Stimulated activated naive B cell treated with anti-CD40 and anti-IgM and Interleukin-4, amounts not matched to agents 10 μg/mL and 1 μg/mL and 100 μg/mL, for 72 hours (primary cell): ENCODE measurements around the gene CARMIL1.

ENCODE experiments used
- ATAC-seq, 2 donors: fragments of 150-1000 bp; cut with Tn5 transposase; replicated peaks; 2 replicates each; pipeline ENCODE4 v1.10.0; 2021; ENCODE audit warnings: moderate library complexity in 1 of 2
- DNase-seq: peaks from one replicate; pipeline ENCODE4 v3.0.0; 2021
- H3K27ac Mint-ChIP-seq: one replicate; pipeline ENCODE4 v1.8.0; 2022; ENCODE audit warnings: mild to moderate bottlenecking, mixed read lengths
- H3K27me3 Mint-ChIP-seq, 2 donors: one replicate each; pipeline ENCODE4 v1.8.0; 2022; ENCODE audit warnings: mixed read lengths in 2 of 2
- H3K36me3 Mint-ChIP-seq, 2 donors: one replicate each; pipeline ENCODE4 v1.8.0; 2022; ENCODE audit warnings: mixed read lengths in 2 of 2, mild to moderate bottlenecking in 1 of 2
- H3K4me1 Mint-ChIP-seq, 2 donors: one replicate each; pipeline ENCODE4 v1.8.0; 2022; ENCODE audit warnings: mixed read lengths in 2 of 2, mild to moderate bottlenecking in 1 of 2
- H3K4me3 Mint-ChIP-seq, 2 donors: one replicate each; pipeline ENCODE4 v1.8.0; 2022; ENCODE audit warnings: mild to moderate bottlenecking in 2 of 2, mixed read lengths in 2 of 2, moderate library complexity in 1 of 2
- H3K9me3 Mint-ChIP-seq, 2 donors: one replicate each; pipeline ENCODE4 v1.8.0; 2022; ENCODE audit warnings: mixed read lengths in 2 of 2, mild to moderate bottlenecking in 1 of 2

CARMIL1 gene

GRCh38 chr6:25462235-25462897, 183.2 kb downstream of the CARMIL1 start:
- DNase-seq (no peak), ATAC-seq (no peak)
- H3K4me1 Mint-ChIP-seq: peaks cover 0 to 5% of the 10 kb centered on the region in 2 donors
- H3K36me3 Mint-ChIP-seq: peaks cover 3% of the 10 kb centered on the region in 2 donors
- peaks cover 0 to 1% of the 10 kb centered on the region in 2 donors for H3K9me3 Mint-ChIP-seq
- no peak overlapping the region for H3K4me3 Mint-ChIP-seq
- H3K27me3 Mint-ChIP-seq: no peaks in the 10 kb centered on the region
- H3K27ac Mint-ChIP-seq: no peak overlapping the region

GRCh38 chr6:25463441-25463840, 184.3 kb downstream of the CARMIL1 start:
- Mint-ChIP-seq H3K4me1 (peaks cover 0 to 5% of the 10 kb centered on the region in 2 donors), H3K36me3 (peaks cover 3% of the 10 kb centered on the region in 2 donors), H3K9me3 (peaks cover 0 to 1% of the 10 kb centered on the region in 2 donors), H3K27me3 (no peaks in the 10 kb centered on the region), H3K4me3 (no peak overlapping the region), H3K27ac (no peak overlapping the region)
- DNase-seq (no peak), ATAC-seq (no peak)

- Mint-ChIP-seq H3K27me3 (no peaks in the 10 kb centered on the region), H3K9me3 (peaks cover 0 to 1% of the 10 kb centered on the region in 2 donors), H3K4me3 (no peak overlapping the region), H3K4me1 (peaks cover 0 to 5% of the 10 kb centered on the region in 2 donors), H3K36me3 (peaks cover 3% of the 10 kb centered on the region in 2 donors), H3K27ac (no peak overlapping the region)
- ATAC-seq (no peak), DNase-seq (no peak)
These were observed 185.1 kb downstream of the CARMIL1 start for GRCh38 chr6:25464225-25464624.

- Mint-ChIP-seq H3K27ac (no peak overlapping the region), H3K4me1 (peaks cover 0 to 5% of the 10 kb centered on the region in 2 donors), H3K36me3 (peaks cover 3% of the 10 kb centered on the region in 2 donors), H3K27me3 (no peaks in the 10 kb centered on the region), H3K4me3 (no peak overlapping the region), H3K9me3 (peaks cover 0 to 1% of the 10 kb centered on the region in 2 donors)
- ATAC-seq (no peak), DNase-seq (no peak)
These were observed 186.8 kb downstream of the CARMIL1 start for GRCh38 chr6:25465941-25466340.

GRCh38 chr6:25468881-25469280, 189.7 kb downstream of the CARMIL1 start:
- DNase-seq (no peak), ATAC-seq (no peak)
- H3K27ac Mint-ChIP-seq: no peak overlapping the region
- H3K4me1 Mint-ChIP-seq: peaks cover 0 to 5% of the 10 kb centered on the region in 2 donors
- H3K9me3 Mint-ChIP-seq: peaks cover 0 to 1% of the 10 kb centered on the region in 2 donors
- H3K27me3 Mint-ChIP-seq: no peaks in the 10 kb centered on the region
- peaks cover 0 to 3% of the 10 kb centered on the region in 2 donors for H3K36me3 Mint-ChIP-seq
- no peak overlapping the region for H3K4me3 Mint-ChIP-seq

GRCh38 chr6:25469797-25470388, 190.7 kb downstream of the CARMIL1 start:
- no peak overlapping the region for H3K4me3 Mint-ChIP-seq
- no peak for ATAC-seq
- H3K4me1 Mint-ChIP-seq: peaks cover 3 to 11% of the 10 kb centered on the region in 2 donors
- peaks cover 0 to 6% of the 10 kb centered on the region in 2 donors for H3K36me3 Mint-ChIP-seq
- DNase-seq: no peak
- no peaks in the 10 kb centered on the region for H3K27me3 Mint-ChIP-seq
- no peak overlapping the region for H3K27ac Mint-ChIP-seq
- H3K9me3 Mint-ChIP-seq: peaks cover 0 to 1% of the 10 kb centered on the region in 2 donors

GRCh38 chr6:25472306-25472705, 193.1 kb downstream of the CARMIL1 start:
- Mint-ChIP-seq H3K36me3 (peaks cover 0 to 7% of the 10 kb centered on the region in 2 donors), H3K27ac (no peak overlapping the region), H3K4me3 (no peak overlapping the region), H3K4me1 (peaks cover 3 to 9% of the 10 kb centered on the region in 2 donors), H3K9me3 (no peaks in the 10 kb centered on the region), H3K27me3 (no peaks in the 10 kb centered on the region)
- no peak for ATAC-seq
- DNase-seq: no peak

GRCh38 chr6:25472906-25473305, 193.7 kb downstream of the CARMIL1 start:
- no peak for ATAC-seq
- Mint-ChIP-seq H3K27me3 (no peaks in the 10 kb centered on the region), H3K36me3 (peaks cover 0 to 7% of the 10 kb centered on the region in 2 donors), H3K9me3 (no peaks in the 10 kb centered on the region), H3K27ac (no peak overlapping the region), H3K4me3 (no peak overlapping the region), H3K4me1 (peaks cover 3 to 9% of the 10 kb centered on the region in 2 donors)
- no peak for DNase-seq

GRCh38 chr6:25473447-25473846, 194.3 kb downstream of the CARMIL1 start:
- Mint-ChIP-seq H3K27ac (no peak overlapping the region), H3K9me3 (no peaks in the 10 kb centered on the region), H3K36me3 (peaks cover 0 to 7% of the 10 kb centered on the region in 2 donors)

GRCh38 chr6:25476126-25476525, 197.0 kb downstream of the CARMIL1 start:
- H3K27me3 Mint-ChIP-seq: no peaks in the 10 kb centered on the region
- peaks cover 0 to 12% of the 10 kb centered on the region in 2 donors for H3K36me3 Mint-ChIP-seq
- no peaks in the 10 kb centered on the region for H3K9me3 Mint-ChIP-seq
- DNase-seq (no peak), ATAC-seq (no peak)
- H3K4me1 Mint-ChIP-seq: peaks cover 3 to 9% of the 10 kb centered on the region in 2 donors
- no peak overlapping the region for H3K27ac Mint-ChIP-seq
- no peak overlapping the region for H3K4me3 Mint-ChIP-seq

More at GRCh38 chr6:25473447-25473846, 194.3 kb downstream of the CARMIL1 start:
- peaks cover 3 to 9% of the 10 kb centered on the region in 2 donors for H3K4me1 Mint-ChIP-seq
- DNase-seq: no peak
- H3K27me3 Mint-ChIP-seq: no peaks in the 10 kb centered on the region
- H3K4me3 Mint-ChIP-seq: no peak overlapping the region
- ATAC-seq: no peak

- ATAC-seq (peak in 1 of 2 donors; percentile 18), DNase-seq (no peak)
- peaks cover 3 to 9% of the 10 kb centered on the region in 2 donors for H3K4me1 Mint-ChIP-seq
- H3K36me3 Mint-ChIP-seq: peaks cover 0 to 12% of the 10 kb centered on the region in 2 donors
- H3K27ac Mint-ChIP-seq: no peak overlapping the region
- H3K9me3 Mint-ChIP-seq: no peaks in the 10 kb centered on the region
- no peak overlapping the region for H3K4me3 Mint-ChIP-seq
- no peaks in the 10 kb centered on the region for H3K27me3 Mint-ChIP-seq
These were observed 197.9 kb downstream of the CARMIL1 start for GRCh38 chr6:25477006-25477590.

GRCh38 chr6:25478973-25479372, 199.8 kb downstream of the CARMIL1 start:
- no peak for DNase-seq
- Mint-ChIP-seq H3K9me3 (no peaks in the 10 kb centered on the region), H3K4me1 (peaks cover 3 to 9% of the 10 kb centered on the region in 2 donors), H3K4me3 (no peak overlapping the region), H3K36me3 (peaks cover 0 to 18% of the 10 kb centered on the region in 2 donors), H3K27me3 (no peaks in the 10 kb centered on the region), H3K27ac (no peak overlapping the region)
- no peak for ATAC-seq

GRCh38 chr6:25481267-25481666, 202.1 kb downstream of the CARMIL1 start:
- H3K27ac Mint-ChIP-seq: no peak overlapping the region
- no peaks in the 10 kb centered on the region for H3K27me3 Mint-ChIP-seq
- ATAC-seq: no peak
- peaks cover 0 to 14% of the 10 kb centered on the region in 2 donors for H3K36me3 Mint-ChIP-seq
- no peak for DNase-seq
- no peaks in the 10 kb centered on the region for H3K4me1 Mint-ChIP-seq
- H3K9me3 Mint-ChIP-seq: no peaks in the 10 kb centered on the region
- H3K4me3 Mint-ChIP-seq: no peak overlapping the region

- Mint-ChIP-seq H3K27me3 (no peaks in the 10 kb centered on the region), H3K4me3 (no peak overlapping the region), H3K4me1 (no peaks in the 10 kb centered on the region), H3K36me3 (peaks cover 0 to 14% of the 10 kb centered on the region in 2 donors), H3K9me3 (no peaks in the 10 kb centered on the region), H3K27ac (no peak overlapping the region)
- no peak for DNase-seq
- no peak for ATAC-seq
These were observed 203.8 kb downstream of the CARMIL1 start for GRCh38 chr6:25482996-25483395.

- DNase-seq (no peak), ATAC-seq (no peak)
- H3K4me1 Mint-ChIP-seq: no peaks in the 10 kb centered on the region
- H3K9me3 Mint-ChIP-seq: no peaks in the 10 kb centered on the region
- peaks cover 0 to 14% of the 10 kb centered on the region in 2 donors for H3K36me3 Mint-ChIP-seq
- no peaks in the 10 kb centered on the region for H3K27me3 Mint-ChIP-seq
- H3K4me3 Mint-ChIP-seq: no peak overlapping the region
- H3K27ac Mint-ChIP-seq: no peak overlapping the region
These were observed 204.8 kb downstream of the CARMIL1 start for GRCh38 chr6:25483943-25484342.
